ENCODE measurements around the gene DRD3.

DNA sequence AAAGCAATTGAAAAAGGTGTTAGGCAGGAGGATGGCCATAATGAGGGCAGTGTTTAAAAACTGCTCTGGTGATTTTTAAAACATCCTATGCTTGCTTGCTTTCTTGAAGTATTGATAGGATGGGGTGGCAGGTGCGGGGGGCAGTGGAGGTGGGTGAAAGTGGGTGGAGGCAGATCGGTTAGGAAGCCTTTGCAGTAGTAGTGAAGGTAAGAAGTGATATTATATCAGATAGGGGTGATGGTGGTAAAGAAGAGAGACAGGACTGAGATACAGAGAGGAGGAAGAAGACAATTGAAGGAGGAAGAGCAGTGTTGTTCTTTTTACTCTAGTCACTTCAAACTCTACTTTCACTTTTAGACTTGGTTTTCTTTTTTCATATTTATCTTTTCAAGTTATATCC lies 47.5 kb upstream of the DRD3 start:
- TF ChIP-seq, protein P1, sequence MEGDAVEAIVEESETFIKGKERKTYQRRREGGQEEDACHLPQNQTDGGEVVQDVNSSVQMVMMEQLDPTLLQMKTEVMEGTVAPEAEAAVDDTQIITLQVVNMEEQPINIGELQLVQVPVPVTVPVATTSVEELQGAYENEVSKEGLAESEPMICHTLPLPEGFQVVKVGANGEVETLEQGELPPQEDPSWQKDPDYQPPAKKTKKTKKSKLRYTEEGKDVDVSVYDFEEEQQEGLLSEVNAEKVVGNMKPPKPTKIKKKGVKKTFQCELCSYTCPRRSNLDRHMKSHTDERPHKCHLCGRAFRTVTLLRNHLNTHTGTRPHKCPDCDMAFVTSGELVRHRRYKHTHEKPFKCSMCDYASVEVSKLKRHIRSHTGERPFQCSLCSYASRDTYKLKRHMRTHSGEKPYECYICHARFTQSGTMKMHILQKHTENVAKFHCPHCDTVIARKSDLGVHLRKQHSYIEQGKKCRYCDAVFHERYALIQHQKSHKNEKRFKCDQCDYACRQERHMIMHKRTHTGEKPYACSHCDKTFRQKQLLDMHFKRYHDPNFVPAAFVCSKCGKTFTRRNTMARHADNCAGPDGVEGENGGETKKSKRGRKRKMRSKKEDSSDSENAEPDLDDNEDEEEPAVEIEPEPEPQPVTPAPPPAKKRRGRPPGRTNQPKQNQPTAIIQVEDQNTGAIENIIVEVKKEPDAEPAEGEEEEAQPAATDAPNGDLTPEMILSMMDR (IDR thresholded peaks at IDR 0.05; ENCODE audit: extremely low read depth in 1 of 2, insufficient read depth in 1 of 2, low read depth in 1 of 2, low read length in 2 of 2): no peak
- no peak for TF ChIP-seq POLR2AphosphoS5 (IDR thresholded peaks at IDR 0.05; ENCODE audit: insufficient read depth, low read depth, low read length)
